HG02642 (cell line): Measurements from ENCODE around the gene PDP2.

Experiments
- ATAC-seq: cut with Tn5 transposase; IDR thresholded peaks from one replicate; pipeline ENCODE4 v1.9.1; 2021; ENCODE audit warnings: mild to moderate bottlenecking; ENCODE audit not compliant: unreplicated experiment, poor library complexity

Gene PDP2, protein sequence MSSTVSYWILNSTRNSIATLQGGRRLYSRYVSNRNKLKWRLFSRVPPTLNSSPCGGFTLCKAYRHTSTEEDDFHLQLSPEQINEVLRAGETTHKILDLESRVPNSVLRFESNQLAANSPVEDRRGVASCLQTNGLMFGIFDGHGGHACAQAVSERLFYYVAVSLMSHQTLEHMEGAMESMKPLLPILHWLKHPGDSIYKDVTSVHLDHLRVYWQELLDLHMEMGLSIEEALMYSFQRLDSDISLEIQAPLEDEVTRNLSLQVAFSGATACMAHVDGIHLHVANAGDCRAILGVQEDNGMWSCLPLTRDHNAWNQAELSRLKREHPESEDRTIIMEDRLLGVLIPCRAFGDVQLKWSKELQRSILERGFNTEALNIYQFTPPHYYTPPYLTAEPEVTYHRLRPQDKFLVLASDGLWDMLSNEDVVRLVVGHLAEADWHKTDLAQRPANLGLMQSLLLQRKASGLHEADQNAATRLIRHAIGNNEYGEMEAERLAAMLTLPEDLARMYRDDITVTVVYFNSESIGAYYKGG

DNA sequence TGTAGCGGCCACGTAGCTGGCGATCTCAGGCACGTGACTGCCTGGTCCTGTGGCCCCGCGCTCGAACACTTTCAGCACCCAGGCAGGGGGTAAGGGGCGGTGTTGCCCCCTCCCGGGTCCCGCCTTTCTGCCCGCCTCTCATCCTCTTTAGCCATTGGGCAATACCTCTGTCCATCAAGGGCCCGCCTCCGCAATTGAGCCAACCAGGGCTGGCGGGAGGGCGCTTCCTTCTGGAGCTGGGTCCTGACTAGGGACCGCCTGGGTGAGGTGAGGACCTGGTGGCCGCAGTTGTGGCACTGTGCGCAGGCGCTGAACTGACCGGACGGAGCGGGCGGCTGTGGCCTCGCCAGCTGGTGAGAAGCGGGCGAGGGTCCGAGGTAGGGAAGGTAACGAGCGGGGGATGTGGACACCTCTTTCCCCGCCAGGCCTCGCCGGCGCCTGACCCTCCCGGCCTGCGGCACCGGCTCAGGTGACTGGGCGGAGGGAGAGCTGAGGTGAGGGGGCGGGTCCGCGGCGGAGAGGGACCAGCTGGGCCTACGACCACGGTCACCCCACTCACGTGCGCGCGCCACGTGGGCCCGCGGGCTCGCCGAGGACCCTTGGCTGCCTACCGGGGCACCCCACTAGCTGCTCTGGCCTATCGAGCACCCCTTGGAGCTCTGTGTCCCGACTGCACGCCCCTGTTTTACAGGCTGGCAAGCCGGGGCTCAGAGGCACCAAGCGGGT lies at the start of gene PDP2:
TSS of gene PDP2 (plus strand) at position 228 of the 726 bp plus-strand sequence. CDS start 3,770 bp downstream, outside the sequence.
- ATAC-seq = peak; percentile 94

DNA sequence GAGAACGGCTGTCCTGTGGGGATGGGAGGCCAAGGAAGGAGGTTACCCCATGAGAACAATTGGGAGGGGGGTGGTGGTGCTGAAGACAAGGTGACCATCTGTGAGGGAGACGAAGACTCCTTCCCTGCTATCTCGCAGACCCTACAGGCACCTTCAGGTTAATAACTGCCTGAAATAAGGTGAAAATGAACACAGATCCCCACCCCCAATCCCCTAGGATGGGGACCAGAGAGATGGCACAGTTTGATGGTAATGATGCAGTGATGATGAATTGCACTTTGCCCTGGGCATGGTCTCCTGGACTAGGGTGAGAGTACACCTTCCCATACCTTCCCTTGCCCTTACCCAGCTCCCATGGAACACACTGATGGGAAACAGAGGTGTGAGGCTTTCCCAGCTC lies 48.1 kb upstream of the PDP2 start:
- no peak for ATAC-seq

DNA sequence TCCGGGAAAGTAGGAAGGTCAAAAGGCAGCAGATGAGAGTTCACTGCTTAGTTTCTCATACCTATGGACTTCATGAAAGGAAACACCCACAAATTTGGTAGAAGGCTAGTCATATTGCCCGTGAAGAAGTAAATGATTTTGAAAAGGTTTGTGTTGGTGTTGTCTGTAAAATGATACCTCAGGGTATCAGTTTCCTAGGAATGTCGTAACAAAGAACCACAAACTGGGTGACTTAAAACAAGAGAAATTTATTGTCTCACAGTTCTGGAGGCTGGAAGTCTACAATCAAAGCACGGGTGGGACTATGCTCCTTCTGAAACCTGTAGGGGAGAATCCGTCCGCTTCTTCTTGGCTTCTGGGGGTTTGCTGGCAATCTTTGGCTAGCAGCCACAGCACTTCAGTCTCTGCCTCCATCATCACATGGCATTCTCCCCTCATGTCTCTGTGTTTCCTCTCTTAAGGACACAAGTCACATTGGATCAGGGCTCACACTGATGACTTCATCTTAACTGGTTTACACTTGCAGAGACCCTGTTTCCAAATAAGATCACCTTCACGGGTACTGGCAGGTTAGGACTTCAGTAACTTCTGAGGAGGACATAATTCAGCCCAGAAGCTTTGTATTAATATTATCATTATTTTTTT lies 47.5 kb upstream of the PDP2 start:
- no peak for ATAC-seq

DNA sequence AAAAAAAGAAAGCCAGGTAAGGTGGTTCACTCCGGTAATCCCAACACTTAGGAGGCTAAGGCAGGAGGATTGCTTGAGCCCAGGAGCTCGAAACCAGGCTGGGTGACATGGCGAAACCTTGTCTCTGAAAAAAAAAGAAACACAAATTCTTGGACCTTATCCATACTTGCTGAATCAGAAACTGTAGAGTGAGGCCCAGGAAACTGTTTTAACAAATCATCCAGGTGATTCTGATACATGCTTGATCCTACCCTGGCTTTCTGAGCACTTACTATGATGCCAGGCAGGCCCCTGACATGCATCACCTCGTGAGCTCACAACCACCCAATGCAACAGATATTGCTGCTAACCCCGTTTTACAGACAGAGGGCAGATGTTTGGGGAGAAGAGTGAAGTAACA lies 45.6 kb upstream of the PDP2 start:
- ATAC-seq = no peak

DNA sequence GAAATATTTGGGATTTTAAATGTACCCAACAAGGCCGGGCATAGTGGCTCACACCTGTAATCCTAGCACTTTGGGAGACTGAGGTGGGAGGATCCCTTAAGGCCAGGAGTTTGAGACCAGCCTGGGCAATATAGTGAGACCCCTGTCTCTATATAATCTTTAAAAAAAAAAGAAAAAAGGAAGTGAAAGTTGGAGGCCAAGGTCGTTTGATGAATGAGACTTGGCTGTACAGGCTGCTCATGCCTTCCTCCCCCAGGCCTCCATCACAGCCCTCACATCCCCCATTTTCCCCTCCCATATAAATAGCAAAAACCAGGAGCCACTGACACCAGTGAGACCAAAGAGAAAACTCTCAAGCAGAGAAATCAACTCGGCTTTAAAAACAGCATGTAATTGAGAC lies 39.4 kb upstream of the PDP2 start:
- ATAC-seq = no peak

DNA sequence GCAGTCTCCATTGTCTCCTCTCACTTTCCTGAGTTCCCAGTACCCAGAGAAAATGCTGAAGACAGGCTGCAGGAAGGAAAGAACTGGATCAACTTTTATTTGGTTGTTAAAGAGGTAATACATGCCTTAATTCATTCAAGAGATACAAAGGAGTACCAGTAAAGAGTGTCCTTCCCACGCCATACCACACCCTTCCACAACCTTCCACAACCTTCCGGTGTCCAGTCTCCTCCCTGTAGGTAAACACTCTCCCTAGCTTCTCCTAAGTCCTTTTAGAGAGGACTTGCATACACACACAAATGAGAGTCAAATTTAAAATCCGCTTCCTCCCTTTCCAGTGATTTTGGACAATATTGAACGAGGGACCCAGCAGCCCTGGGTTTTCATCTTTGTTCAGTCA lies 38.9 kb upstream of the PDP2 start:
- ATAC-seq = no peak

DNA sequence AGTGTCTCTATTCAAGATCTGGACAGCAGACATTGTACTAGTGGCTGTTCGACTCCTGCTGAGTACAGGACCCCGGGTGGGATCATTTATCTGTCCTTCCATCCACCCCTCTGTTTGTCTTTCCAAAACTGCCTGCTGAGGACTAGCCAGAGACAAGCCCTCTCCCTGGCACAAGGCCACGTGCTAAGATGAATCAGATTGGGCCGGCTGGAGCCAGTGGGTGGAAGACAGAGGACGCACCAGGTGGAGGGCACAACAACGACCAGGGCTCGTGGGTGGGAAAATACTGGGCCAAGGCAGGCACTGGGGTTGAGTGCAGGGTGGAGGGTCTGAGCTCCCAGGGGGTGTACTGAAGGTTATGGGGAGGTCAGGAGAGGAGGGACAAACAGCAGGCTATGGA lies 37.5 kb upstream of the PDP2 start:
- ATAC-seq = no peak

DNA sequence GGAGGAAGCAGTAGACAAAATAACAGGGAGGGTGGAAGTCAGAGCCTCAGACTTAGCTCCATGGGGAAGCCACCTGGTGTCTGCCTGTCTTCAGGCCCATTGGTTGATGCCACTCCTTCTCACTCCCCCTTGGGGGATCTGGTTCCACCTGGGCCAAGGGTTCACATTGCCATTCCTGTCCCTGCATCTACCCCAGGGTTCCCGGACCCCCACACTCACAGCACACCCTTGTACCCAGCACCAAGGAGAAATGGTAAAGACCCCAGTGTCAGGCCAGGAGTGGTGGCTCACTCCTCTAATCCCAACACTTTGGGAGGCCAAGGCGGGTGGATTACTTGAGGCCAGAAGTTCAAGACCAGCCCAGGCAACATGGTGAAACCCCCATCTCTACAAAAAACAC lies 37.1 kb upstream of the PDP2 start:
- ATAC-seq = no peak

DNA sequence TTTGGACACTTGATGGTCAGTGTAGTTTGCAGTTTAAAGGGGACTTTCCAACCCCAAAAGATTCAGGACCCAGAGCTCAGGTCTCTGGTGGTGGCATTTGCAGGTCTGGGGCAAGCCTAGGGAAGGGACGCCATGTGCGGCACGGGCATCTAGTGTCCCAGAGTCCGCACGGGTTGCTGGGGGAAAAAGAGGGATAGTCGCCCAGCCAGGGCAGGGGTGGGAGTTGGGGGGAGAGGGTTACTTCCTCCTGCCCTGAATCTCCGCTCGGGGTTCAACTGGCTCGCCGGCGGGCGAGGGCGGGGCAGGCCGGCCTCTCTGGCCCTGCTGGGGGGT lies 36.3 kb upstream of the PDP2 start:
- ATAC-seq = no peak

DNA sequence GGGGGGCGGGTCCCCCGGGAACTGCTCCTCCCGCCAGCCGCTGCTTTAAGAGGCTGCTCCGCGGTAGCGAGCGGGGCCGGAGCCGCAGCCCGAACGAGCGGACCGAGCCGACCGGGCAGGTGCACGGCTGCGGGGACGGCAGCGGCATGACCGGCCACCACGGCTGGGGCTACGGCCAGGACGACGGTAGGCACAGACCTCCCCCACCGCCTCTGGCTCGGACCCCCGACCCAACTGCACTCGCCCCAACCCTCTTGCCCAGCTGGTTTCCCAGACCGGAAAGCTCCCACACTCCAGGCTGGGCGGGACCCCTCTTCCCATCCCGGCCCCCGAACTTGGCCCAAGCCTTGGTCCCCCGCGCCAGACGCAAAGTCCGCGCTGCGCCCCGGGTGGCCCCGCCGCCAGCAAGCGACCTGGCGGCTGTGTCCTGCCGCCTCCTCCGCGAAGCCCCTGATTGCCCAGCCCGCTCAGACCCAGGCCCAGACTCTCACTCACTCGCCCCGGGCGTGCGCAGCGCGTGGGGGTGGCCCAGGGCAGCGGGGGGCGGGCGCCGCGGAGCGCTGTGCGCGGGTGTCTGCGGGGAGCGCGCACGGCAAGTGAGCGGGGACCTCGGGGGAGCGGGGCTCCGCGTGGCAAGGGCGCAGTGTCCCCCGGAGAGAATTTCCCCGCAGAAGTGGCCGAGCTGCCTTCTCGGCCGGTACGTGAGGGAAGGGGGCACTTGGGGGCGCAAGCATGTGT lies 35.8 kb upstream of the PDP2 start, which contains the start of gene CA7:
TSS of gene CA7 (plus strand) at position 73 of the 738 bp plus-strand sequence. CDS start at position 147, 74 bp downstream.
- ATAC-seq = no peak

DNA sequence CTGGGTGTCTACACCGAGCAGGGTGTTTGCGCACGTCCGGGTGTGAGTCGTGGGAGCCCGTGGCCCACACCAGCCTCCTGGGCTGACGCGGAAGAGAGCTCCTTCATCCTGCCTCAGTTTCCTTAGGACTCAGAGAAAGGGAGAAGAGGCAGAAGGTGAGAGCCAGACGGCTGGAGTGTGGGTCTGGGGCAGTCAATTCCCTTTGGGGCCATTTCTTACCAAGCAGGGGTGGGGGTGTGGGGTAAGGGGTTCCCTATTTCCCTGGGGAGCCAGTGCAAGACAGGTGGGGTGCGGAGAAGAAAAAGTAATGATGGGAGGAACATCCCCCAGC lies 35.3 kb upstream of the PDP2 start:
- ATAC-seq = no peak

DNA sequence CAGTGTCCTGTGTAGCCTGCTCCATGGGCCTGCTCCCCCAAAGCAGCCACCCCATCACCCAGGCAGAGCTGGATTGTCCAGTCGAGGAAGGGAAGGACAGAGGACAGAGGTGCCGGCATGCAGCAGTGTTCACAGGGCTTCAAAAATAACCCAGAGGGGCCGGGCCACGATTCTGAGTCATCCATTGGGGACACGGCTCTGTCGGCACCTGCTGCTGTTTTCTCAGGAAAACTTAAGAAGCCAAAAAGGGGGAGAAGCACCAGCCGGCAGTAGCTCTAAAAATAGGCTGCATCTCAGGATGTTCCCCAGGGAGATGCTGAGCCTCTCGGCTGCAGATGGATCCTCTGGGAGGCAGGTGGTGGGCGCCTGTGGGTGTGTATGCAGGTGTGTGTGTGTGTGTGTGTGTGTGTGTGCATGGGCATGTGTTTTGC lies 34.5 kb upstream of the PDP2 start:
- no peak for ATAC-seq

DNA sequence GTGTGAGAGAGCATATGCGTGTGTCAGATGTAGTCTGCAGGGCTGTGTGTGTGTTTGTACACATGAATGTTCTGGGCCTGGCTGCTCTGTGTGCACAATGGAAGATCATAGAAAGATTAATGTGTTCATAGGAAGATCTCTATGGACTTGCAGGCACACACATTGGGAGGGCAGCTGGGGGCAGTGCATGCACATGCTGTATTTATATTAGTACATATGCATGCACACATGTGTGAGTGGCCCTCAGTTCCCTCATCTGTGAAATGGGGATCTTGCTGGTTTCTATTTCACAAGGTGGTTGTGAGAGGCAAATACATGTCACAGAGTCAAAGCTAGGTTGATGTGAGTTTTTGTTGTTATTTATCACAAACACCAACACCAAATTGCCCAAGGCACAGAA lies 34.0 kb upstream of the PDP2 start:
- ATAC-seq = no peak

DNA sequence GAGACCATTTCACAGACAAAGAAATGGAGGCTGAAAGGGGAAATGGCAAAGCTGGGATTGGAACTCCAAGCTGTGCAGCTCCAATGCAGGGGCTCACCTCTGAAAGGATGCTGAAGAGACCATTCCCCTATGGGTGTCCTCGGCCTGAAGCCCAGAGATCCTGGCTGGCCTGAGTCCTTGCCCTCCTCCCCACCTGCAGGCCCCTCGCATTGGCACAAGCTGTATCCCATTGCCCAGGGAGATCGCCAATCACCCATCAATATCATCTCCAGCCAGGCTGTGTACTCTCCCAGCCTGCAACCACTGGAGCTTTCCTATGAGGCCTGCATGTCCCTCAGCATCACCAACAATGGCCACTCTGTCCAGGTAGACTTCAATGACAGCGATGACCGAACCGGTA lies 33.5 kb upstream of the PDP2 start:
- ATAC-seq = no peak

DNA sequence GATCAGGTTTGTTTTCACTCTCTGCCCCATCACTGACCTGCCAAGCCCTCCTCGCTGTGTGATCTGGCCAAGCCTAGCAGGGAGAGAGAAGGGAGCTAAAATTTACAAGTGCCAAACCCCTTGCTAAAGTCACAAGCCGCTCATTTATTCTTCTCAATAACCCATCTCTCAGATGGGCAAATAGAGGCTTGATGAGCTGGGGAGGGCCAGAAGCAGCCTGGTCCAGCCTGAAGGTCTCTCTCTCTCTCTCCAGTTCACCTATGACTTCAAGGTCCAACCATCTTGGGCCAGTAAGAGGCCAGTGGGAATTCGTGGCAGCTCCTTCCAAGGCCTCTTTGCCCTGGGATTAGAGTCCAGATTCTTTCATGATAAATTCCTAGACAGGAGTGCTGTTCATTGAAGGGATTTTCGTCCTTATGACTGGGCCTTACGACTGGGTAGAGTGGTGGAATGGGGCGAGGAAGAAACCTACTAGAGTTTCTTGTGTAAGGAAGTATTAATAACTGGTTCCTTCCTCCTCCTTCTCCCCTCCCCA lies 32.7 kb upstream of the PDP2 start:
- ATAC-seq = no peak

DNA sequence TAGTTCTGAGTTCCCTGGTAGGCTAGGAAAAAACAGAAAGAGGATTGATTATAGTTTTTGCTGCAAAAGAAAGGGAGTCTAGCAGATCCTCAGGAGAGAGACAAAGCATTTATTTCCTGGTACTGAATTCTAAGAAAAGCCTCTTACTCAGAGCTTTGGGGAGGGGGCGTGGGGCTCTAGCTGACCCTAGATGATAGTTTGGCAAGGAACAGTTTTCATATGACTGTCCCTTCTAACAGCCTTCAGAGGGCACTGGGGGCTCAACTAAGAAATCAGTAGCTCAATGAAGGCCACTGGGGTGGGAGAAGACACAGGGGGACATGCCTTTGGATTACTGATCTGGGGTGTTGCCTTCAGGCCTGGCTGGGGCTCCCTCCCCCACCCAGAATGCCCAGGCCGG lies 32.1 kb upstream of the PDP2 start:
- no peak for ATAC-seq

DNA sequence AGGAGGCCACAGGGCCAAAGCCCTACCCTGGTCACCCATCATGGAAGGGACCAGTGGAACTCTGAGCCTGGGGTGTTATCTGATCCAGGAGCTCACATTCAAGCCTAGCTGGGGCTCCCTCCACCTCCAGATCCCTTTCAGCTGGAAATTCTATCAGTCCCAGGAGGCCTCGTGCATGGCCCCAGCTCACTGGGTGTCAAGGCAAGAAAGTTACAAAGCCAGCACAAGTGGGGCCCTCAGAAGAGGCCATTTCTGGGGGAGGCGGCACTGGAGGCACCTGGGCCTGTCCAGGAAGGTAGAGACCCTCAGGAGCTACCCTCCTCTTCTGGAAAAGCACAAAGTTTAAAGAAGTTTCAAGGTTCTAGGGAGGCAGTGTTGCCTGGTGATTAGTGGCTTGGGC lies 31.3 kb upstream of the PDP2 start:
- no peak for ATAC-seq

DNA sequence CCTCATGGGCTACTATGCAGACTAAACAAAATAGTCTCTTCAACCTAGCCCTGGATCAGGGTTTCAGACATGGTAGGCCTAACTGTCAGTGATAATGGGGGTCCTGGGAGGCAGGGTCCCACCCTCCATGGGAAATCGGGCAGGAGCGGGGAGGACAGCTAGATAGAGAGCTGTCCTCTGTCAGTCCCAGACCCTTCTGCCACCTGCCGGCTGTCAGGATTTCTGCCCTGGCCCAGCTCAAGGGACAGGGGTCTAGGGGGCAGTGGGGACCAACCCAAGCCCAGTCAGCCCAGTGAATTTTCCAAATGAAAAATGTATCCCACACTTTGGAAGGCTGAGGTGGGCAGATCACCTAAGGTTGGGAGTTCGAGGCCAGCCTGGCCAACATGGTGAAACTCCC lies 30.8 kb upstream of the PDP2 start:
- ATAC-seq = no peak

DNA sequence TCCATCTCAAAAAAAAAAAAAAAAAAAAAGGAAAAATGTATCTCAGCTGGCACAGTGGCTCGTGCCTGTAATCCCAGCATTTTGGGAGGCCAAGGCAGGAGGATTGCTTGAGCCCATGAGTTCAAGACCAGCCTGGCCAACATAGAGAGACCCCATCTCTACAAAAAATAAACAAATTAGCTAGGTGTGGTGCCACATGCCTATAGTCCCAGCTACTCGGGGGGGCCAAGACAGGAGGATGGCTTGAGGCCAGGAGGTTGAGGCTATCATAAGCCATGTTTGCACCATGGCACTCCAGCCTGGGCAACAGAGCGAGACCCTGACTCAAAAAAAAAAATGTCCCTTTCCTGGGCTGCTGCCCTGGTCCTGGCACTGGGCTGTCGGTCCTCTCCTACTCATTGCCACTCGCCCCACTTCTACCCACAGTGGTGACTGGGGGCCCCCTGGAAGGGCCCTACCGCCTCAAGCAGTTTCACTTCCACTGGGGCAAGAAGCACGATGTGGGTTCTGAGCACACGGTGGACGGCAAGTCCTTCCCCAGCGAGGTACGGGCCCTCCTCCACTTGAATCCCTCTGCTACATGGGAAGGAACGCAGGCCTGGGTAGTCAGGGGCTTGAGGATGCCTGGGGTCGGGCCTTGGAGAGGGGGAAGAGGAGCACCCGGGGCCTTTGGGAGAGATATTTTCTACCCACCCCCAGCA lies 30.1 kb upstream of the PDP2 start:
- ATAC-seq = no peak
